Keratinocyte (primary cell): ENCODE results near the gene HOMER1. TPM values are rescaled to one million over a fixed set of nuclear protein-coding genes. Genes with fewer than 3 reads are reported as not detected.

ENCODE experiments used
- DNase-seq: peaks from one replicate; pipeline ENCODE4 v3.0.0-alpha.2; 2011; ENCODE audit warnings: low read depth, missing footprints, low spot score
- FAIRE-seq: peaks from 2 replicates; lab custom pipeline; 2011; peaks lifted over from hg19 to GRCh38; lab: Jason Lieb, UNC
- H2AFZ ChIP-seq: 2 replicates; pipeline ENCODE4 v1.6.0; 2012; ENCODE audit warnings: low read length, control low read depth, inconsistent platforms; ENCODE audit not compliant: control insufficient read depth
- H3K27ac ChIP-seq: 2 replicates; pipeline ENCODE4 v1.5.1; 2011; ENCODE audit warnings: low read length; ENCODE audit not compliant: control insufficient read depth, insufficient read depth
- H3K27me3 ChIP-seq: 3 replicates; pipeline ENCODE4 v1.6.0; 2011; ENCODE audit warnings: low read length; ENCODE audit not compliant: control insufficient read depth, insufficient read depth; ENCODE audit errors: extremely low read depth
- H3K36me3 ChIP-seq, 2 experiments: 2 replicates in 1 of 2; 3 replicates in 1 of 2; pipeline ENCODE4 v1.5.1; 2011; ENCODE audit warnings: low read length in 2 of 2, mild to moderate bottlenecking in 1 of 2; ENCODE audit not compliant: control insufficient read depth in 2 of 2, insufficient read depth in 2 of 2; ENCODE audit errors: extremely low read depth in 1 of 2
- H3K4me1 ChIP-seq: 3 replicates; pipeline ENCODE4 v1.5.1; 2011; ENCODE audit warnings: low read length; ENCODE audit not compliant: control insufficient read depth, insufficient read depth; ENCODE audit errors: extremely low read depth
- H3K4me2 ChIP-seq: 3 replicates; pipeline ENCODE4 v1.6.0; 2011; ENCODE audit warnings: low read depth, low read length; ENCODE audit not compliant: control insufficient read depth, insufficient read depth; ENCODE audit errors: extremely low read depth
- H3K4me3 ChIP-seq, 3 experiments: fragments of 200-600 bp in 1 of 3; sonication (generic) in 1 of 3; 2 replicates in 2 of 3; 3 replicates in 1 of 3; pipeline ENCODE4 v1.5.1; 2011 to 2016; ENCODE audit warnings: low read length in 3 of 3, mild to moderate bottlenecking in 3 of 3, control low read depth in 2 of 3, inconsistent platforms in 1 of 3, low read depth in 1 of 3, mixed read lengths in 1 of 3, mixed run types in 1 of 3, moderate library complexity in 1 of 3; ENCODE audit not compliant: control insufficient read depth in 2 of 3, insufficient read depth in 2 of 3; ENCODE audit errors: extremely low read depth in 1 of 3
- H3K79me2 ChIP-seq: 2 replicates; pipeline ENCODE4 v1.6.0; 2012; ENCODE audit warnings: low read length; ENCODE audit not compliant: control insufficient read depth, insufficient read depth
- H3K9ac ChIP-seq: 3 replicates; pipeline ENCODE4 v1.6.0; 2011; ENCODE audit warnings: low read length; ENCODE audit not compliant: control insufficient read depth, insufficient read depth; ENCODE audit errors: extremely low read depth
- H3K9me1 ChIP-seq: 3 replicates; pipeline ENCODE4 v1.6.0; 2011; ENCODE audit warnings: low read length; ENCODE audit not compliant: control insufficient read depth, insufficient read depth; ENCODE audit errors: extremely low read depth
- H3K9me3 ChIP-seq: 2 replicates; pipeline ENCODE4 v1.5.1; 2012; ENCODE audit warnings: low read depth, low read length; ENCODE audit not compliant: control insufficient read depth
- H4K20me1 ChIP-seq: 3 replicates; pipeline ENCODE4 v1.6.0; 2011; ENCODE audit warnings: low read length; ENCODE audit not compliant: control insufficient read depth, insufficient read depth; ENCODE audit errors: extremely low read depth
- EZH2 ChIP-seq: IDR thresholded peaks from one replicate; pipeline ENCODE4 v1.6.1; 2012; ENCODE audit warnings: inconsistent platforms, mild to moderate bottlenecking, low read length, moderate library complexity
- dilution Hi-C: fragments of 300-500 bp; cut with MboI; formaldehyde crosslinking; loops from one replicate; pipeline ENCODE4 v1.7.0; 2020; ENCODE audit warnings: low sequenced_read_pairs; ENCODE audit not compliant: extremely low pct_ligation_motif_present
- polyA plus RNA-seq, 5 experiments: library from polyadenylated mRNA; depleted of rRNA in 3 of 5; stranded (reverse) in 3 of 5; stranded (forward) in 1 of 5; unstranded in 1 of 5; fragments of >200 nt; gene quantifications; 1 replicate in 1 of 5; 2 replicates in 3 of 5; 3 replicates in 1 of 5; pipeline versions ENCODE4 v1.2.1 to v1.2.3, GENCODE V29; 2011 to 2012; ENCODE audit warnings: missing spikeins in 2 of 5, low read depth in 1 of 5, low replicate concordance in 1 of 5
- TF ChIP-seq, protein P1 (sequence below), 3 experiments: IDR thresholded peaks in 1 of 3; conservative IDR thresholded peaks in 1 of 3; optimal IDR thresholded peaks in 1 of 3; 2 replicates in 2 of 3; 3 replicates in 1 of 3; pipeline versions ENCODE3 to v1.5.1; 2011; ENCODE audit warnings: low read length in 3 of 3, mild to moderate bottlenecking in 3 of 3, moderate library complexity in 2 of 3, control low read depth in 1 of 3, inconsistent platforms in 1 of 3; ENCODE audit not compliant: insufficient read depth in 2 of 3; ENCODE audit errors: extremely low read depth in 1 of 3

The HOMER1 gene
- polyA plus RNA-seq, 1 donor (not counting 4 experiments of a cell fraction or from before 2014, with no cell fraction given): 6.5 TPM

DNA sequence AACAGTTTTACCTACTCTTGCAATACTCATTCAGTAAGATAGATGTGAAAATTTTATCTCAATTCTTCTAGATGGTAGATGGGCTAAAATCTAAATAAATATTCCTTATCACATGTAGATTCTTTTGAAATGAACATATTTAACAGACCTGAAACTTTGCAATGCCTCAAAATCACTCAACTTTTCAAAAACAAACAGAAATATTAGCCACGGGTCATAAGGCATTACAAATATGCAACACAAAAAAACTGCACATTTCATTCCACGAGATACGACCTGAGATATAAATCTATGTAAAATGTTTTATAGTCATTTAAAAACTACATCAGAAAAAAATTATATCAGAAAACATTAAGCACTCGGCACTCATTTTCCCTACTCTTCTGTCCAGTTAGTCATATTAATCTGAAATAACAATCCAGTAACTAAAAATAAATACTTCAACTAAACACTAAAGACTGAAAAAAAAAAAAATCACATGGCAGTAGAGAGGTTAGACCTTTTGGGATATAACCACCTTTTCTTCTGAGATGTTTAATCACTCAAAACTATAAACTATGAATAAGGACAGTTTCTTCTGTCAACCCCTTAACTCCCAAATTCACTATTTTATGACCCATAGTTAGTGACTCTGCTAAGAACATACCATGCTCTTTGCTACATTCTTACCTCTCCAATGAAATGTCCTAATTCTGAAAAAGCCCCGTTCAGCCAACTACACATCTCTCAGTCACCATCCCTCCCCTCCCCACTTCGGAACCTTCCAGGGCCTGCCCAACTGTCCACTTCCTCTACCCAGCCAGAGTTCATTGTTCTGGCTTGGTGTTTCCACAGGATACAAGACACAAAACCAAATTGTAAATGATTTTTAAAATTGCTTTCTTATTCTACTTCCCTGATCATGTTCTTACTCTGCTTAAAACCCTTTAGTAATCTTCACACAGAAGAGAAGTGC is 6.4 kb downstream of the HOMER1 start:
- no peak overlapping the region for H3K4me3 ChIP-seq
- no peak overlapping the region for H3K4me2 ChIP-seq
- no peaks in the 10 kb centered on the region for H3K9me3 ChIP-seq
- peaks cover 10% of the 10 kb centered on the region for H3K4me1 ChIP-seq
- FAIRE-seq (no peak), DNase-seq (no peak)
- TF ChIP-seq, protein P1, sequence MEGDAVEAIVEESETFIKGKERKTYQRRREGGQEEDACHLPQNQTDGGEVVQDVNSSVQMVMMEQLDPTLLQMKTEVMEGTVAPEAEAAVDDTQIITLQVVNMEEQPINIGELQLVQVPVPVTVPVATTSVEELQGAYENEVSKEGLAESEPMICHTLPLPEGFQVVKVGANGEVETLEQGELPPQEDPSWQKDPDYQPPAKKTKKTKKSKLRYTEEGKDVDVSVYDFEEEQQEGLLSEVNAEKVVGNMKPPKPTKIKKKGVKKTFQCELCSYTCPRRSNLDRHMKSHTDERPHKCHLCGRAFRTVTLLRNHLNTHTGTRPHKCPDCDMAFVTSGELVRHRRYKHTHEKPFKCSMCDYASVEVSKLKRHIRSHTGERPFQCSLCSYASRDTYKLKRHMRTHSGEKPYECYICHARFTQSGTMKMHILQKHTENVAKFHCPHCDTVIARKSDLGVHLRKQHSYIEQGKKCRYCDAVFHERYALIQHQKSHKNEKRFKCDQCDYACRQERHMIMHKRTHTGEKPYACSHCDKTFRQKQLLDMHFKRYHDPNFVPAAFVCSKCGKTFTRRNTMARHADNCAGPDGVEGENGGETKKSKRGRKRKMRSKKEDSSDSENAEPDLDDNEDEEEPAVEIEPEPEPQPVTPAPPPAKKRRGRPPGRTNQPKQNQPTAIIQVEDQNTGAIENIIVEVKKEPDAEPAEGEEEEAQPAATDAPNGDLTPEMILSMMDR (optimal IDR thresholded peaks at IDR 0.05 in 1 of 3, IDR thresholded peaks at IDR 0.05 in 1 of 3, conservative IDR thresholded peaks at IDR 0.05 in 1 of 3; ENCODE audit: extremely low read depth in 1 of 3, insufficient read depth in 2 of 3, low read length in 3 of 3): no peak
- no peak for TF ChIP-seq EZH2
- no peaks in the 10 kb centered on the region for H3K27me3 ChIP-seq
- dilution Hi-C loops: no loop called here
- peaks cover 2% of the 10 kb centered on the region for H3K9me1 ChIP-seq
- H2AFZ ChIP-seq: no peak overlapping the region
- H3K9ac ChIP-seq: no peak overlapping the region
- H3K79me2 ChIP-seq: peaks cover 48% of the 10 kb centered on the region
- no peak overlapping the region for H3K27ac ChIP-seq
- H3K36me3 ChIP-seq: peaks cover 0 to 2% of the 10 kb centered on the region in 2 experiments
- H4K20me1 ChIP-seq: peaks cover 11% of the 10 kb centered on the region

DNA sequence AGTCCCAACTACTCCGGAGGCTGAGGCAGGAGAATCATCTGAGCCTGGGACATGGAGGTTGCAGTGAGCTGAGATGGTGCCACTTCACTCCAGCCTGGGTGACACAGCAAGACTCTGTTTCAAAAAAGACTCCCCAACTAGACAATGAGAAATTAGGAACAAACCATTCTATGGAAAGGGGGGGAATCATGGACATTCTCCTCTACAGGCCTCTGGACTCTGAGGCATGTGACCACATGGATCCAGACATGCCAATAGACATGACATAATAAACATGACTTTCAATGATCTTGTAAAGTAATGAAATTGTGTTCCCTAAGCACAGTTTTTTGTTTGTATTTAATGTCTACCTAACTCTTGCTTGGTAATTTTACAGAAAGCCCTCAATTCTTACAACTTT is 8.8 kb downstream of the HOMER1 start:
- Histone ChIP-seq H3K9ac (no peak overlapping the region), H4K20me1 (peaks cover 11% of the 10 kb centered on the region), H3K9me1 (peaks cover 2% of the 10 kb centered on the region), H3K4me3 (no peak overlapping the region), H3K4me1 (no peaks in the 10 kb centered on the region), H3K36me3 (peaks cover 0 to 2% of the 10 kb centered on the region in 2 experiments), H3K79me2 (peaks cover 29% of the 10 kb centered on the region), H3K27ac (no peak overlapping the region), H3K27me3 (no peaks in the 10 kb centered on the region), H3K4me2 (no peak overlapping the region), H3K9me3 (no peaks in the 10 kb centered on the region), H2AFZ (no peak overlapping the region)
- no peak for FAIRE-seq
- dilution Hi-C loops: no loop called here
- DNase-seq: no peak
- TF ChIP-seq, protein P1 (optimal IDR thresholded peaks at IDR 0.05 in 1 of 3, IDR thresholded peaks at IDR 0.05 in 1 of 3, conservative IDR thresholded peaks at IDR 0.05 in 1 of 3; ENCODE audit: extremely low read depth in 1 of 3, insufficient read depth in 2 of 3, low read length in 3 of 3): no peak
- TF ChIP-seq EZH2: no peak
